Heart right ventricle (tissue), 16 donors: ENCODE data around the gene GRID1. TPM values are rescaled to one million over a fixed set of nuclear protein-coding genes. Genes with fewer than 3 reads are reported as not detected.

Experiments
- ATAC-seq, 8 donors: fragments of 200-7000 bp; cut with Tn5 transposase; one replicate each; pipeline ENCODE4 v1.9.1; 2020; ENCODE audit warnings: mild to moderate bottlenecking in 8 of 8, moderate library complexity in 8 of 8, moderate number of reproducible peaks in 1 of 8
- DNase-seq, 2 donors: peaks; one replicate each; pipeline ENCODE4 v3.0.0-alpha.2; 2020
- H3K27ac ChIP-seq, 10 donors: fragments of 200-600 bp; sonication (generic) in 2 of 10; one replicate each; pipeline versions ENCODE4 v1.5.0 to v1.8.0; 2020 to 2022; ENCODE audit warnings: mild to moderate bottlenecking in 3 of 10
- H3K27me3 ChIP-seq, 7 donors: fragments of 200-600 bp; one replicate each; pipeline ENCODE4 v1.8.0; 2021 to 2022; ENCODE audit warnings: mild to moderate bottlenecking in 2 of 7
- H3K36me3 ChIP-seq, 9 donors: fragments of 200-600 bp; sonication (generic) in 1 of 9; one replicate each; pipeline versions ENCODE4 v1.5.0 to v1.8.0; 2020 to 2022; ENCODE audit warnings: mild to moderate bottlenecking in 2 of 9
- H3K4me1 ChIP-seq, 9 donors: fragments of 200-600 bp; sonication (generic) in 1 of 9; one replicate each; pipeline versions ENCODE4 v1.5.0 to v1.8.0; 2020 to 2022; ENCODE audit warnings: mild to moderate bottlenecking in 4 of 9
- H3K4me3 ChIP-seq, 10 donors: fragments of 200-600 bp; sonication (generic) in 2 of 10; one replicate each; pipeline versions ENCODE4 v1.5.0 to v1.8.0; 2020 to 2022; ENCODE audit warnings: mild to moderate bottlenecking in 7 of 10, moderate library complexity in 2 of 10
- H3K9me3 ChIP-seq, 11 donors: fragments of 200-600 bp in 10 of 11; sonication (generic) in 2 of 11; one replicate each; pipeline versions ENCODE4 v1.5.0 to v1.8.0; 2013 to 2022; ENCODE audit warnings: mild to moderate bottlenecking in 2 of 11, control low read depth in 1 of 11, moderate library complexity in 1 of 11
- WGBS, 2 donors: extraction: QIAGEN DNeasy Blood & Tissue Kit; methylation state at CpG; one replicate each; pipeline ENCODE4 v1.1.7; 2013; ENCODE audit warnings: inconsistent platforms in 1 of 2; 5-methylcytosine and 5-hydroxymethylcytosine counted together
- intact Hi-C, 10 donors: fragments of 100-400 bp; cut with DNase I; formaldehyde crosslinking; loops; one replicate each; pipeline versions ENCODE4 v1.11.1 to v1.14.2; 2022
- polyA plus RNA-seq, 2 donors: library from polyadenylated mRNA; stranded (reverse); fragments of 200-250 nt; gene quantifications; one replicate each; pipeline ENCODE4 v1.2.3, GENCODE V29; 2013
- total RNA-seq, 10 donors: library from RNA; stranded (reverse); fragmentation: NEBNext Ultra II Directional in 3 of 10; extraction: Animal tissue kit (Norgen Biotek cat#: 25700) in 3 of 10; gene quantifications; one replicate each; pipeline versions ENCODE4 v1.2.1 to v1.2.4, GENCODE V29; 2021 to 2023
- TF ChIP-seq, protein P1 (sequence below), 9 donors: fragments of 200-600 bp; sonication (generic) in 2 of 9; IDR thresholded peaks; one replicate each; pipeline versions ENCODE4 v1.5.0 to v1.8.0; 2021 to 2022; ENCODE audit warnings: antibody characterized with exemption in 9 of 9, mild to moderate bottlenecking in 5 of 9, moderate library complexity in 1 of 9
- donor health status: Arrhythmogenic right ventricular cardiomyopathy.
- donor health status: ischemic (EF 13 %, LVEDD 7.1; RV severe dilation, severe dysfunction).
- donor health status: healthy with polysubstance abuse.
- donor health status: DM: no; HTN: yes; CAD: no.
- donor health status: DM: no; HTN: no; CAD: no.
- donor health status: ischemic (EF 25% LVEDD 6.9; RV normal size, moderate dysfunction).
- donor health status: ischemic (EF 25% LVEDD 5.7; RV mildly dilated, moderate dysfunction).
- donor health status: healthy.
- donor health status: DM: yes; HTN: yes; CAD: no.
- donor health status: Ischemic cardiomyopathy.
- donor health status: ischemic (EF 35%, LVEDD 5.7; RV mildly dilated, moderate dysfunction).
- donor health status: nonischemic (EF 11% LVEDD 7.7; RV severe dilation, severe dysfunction).
- donor health status: DM: yes; HTN: yes; CAD: no.
- donor health status: PGD.
- donor health status: ischemic (EF 29% LVEDD 5.4; RV normal size, mild dysfunction).
- donor health status: nonischemic (EF 23%, LVEDD 6.1; RV moderate dilation, normal function).

GRID1 gene
- total and polyA plus RNA-seq, 12 donors = 0.44 to 3.4 (median 1.5) TPM

DNA sequence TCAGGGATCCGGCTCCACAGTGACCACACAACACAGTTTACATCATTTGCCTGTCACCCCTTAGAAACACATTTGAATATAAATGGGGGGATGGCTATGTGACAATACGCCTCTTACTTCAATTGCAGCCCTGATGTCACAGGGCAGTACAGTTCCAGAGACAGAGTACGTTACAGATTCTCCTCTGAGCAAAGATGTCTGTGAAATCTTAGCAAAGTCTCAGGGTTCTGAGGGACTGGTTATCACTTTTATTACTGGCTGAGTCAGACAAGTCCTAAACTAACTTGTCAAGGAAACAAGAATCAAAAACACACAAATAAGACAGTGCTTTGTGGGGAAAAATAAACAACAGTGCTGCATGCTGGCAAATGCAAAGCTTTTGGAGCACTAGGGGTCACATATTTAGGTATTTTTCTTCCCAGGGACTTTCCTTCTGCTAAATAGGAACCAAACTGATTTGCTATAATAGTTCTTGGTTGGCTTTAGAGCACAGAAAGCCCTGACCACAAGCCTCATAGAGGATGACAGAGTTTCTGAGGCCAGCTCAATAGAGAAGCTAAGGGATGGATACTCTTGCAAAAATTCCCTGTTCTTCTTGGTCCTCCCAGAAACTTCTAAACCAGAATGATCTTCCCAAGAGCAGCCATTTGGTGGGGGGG, 501.6 kb downstream of the GRID1 start:
- H3K27ac ChIP-seq = no peak overlapping the region
- H3K27me3 ChIP-seq = no peaks in the 10 kb centered on the region
- H3K4me1 ChIP-seq = no peaks in the 10 kb centered on the region
- no peaks in the 10 kb centered on the region for H3K9me3 ChIP-seq
- ATAC-seq (no peak), DNase-seq (no peak)
- H3K36me3 ChIP-seq = no peaks in the 10 kb centered on the region
- intact Hi-C loops = no loop called here
- no peak overlapping the region for H3K4me3 ChIP-seq
- 77 to 78% methylated on average over 3 of the region's 3 CpGs for WGBS, 2 donors
- TF ChIP-seq, protein P1, sequence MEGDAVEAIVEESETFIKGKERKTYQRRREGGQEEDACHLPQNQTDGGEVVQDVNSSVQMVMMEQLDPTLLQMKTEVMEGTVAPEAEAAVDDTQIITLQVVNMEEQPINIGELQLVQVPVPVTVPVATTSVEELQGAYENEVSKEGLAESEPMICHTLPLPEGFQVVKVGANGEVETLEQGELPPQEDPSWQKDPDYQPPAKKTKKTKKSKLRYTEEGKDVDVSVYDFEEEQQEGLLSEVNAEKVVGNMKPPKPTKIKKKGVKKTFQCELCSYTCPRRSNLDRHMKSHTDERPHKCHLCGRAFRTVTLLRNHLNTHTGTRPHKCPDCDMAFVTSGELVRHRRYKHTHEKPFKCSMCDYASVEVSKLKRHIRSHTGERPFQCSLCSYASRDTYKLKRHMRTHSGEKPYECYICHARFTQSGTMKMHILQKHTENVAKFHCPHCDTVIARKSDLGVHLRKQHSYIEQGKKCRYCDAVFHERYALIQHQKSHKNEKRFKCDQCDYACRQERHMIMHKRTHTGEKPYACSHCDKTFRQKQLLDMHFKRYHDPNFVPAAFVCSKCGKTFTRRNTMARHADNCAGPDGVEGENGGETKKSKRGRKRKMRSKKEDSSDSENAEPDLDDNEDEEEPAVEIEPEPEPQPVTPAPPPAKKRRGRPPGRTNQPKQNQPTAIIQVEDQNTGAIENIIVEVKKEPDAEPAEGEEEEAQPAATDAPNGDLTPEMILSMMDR (IDR thresholded peaks at IDR 0.05) = no peak

DNA sequence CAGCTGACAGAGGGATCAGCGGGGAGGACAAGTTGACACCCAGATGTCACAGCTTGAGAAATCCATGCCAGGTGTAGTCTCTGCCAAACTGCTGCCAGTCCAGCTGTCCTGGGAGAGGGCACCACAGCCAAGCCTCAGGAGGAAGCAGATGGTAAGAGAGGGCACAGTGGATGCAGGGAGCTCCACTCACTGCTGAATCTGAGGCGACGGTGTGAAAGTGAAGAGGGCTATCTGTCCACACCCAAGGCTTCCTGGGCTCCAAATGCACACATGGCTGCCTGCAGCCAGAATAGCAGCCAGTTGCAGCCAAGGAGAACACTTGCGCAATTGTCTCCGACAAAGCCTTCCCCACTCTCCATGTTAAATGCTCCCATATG, 502.4 kb downstream of the GRID1 start:
- DNase-seq = no peak
- Histone ChIP-seq H3K27me3 (no peaks in the 10 kb centered on the region), H3K4me1 (no peaks in the 10 kb centered on the region), H3K27ac (no peak overlapping the region), H3K36me3 (no peaks in the 10 kb centered on the region), H3K4me3 (no peak overlapping the region), H3K9me3 (no peaks in the 10 kb centered on the region)
- TF ChIP-seq, protein P1 (IDR thresholded peaks at IDR 0.05) = no peak
- 54 to 69% methylated on average over 5 of the region's 5 CpGs for WGBS, 2 donors
- intact Hi-C loops = no loop called here
- peak in 4 of 8 donors; percentile 38 to 74 (median 42) for ATAC-seq

DNA sequence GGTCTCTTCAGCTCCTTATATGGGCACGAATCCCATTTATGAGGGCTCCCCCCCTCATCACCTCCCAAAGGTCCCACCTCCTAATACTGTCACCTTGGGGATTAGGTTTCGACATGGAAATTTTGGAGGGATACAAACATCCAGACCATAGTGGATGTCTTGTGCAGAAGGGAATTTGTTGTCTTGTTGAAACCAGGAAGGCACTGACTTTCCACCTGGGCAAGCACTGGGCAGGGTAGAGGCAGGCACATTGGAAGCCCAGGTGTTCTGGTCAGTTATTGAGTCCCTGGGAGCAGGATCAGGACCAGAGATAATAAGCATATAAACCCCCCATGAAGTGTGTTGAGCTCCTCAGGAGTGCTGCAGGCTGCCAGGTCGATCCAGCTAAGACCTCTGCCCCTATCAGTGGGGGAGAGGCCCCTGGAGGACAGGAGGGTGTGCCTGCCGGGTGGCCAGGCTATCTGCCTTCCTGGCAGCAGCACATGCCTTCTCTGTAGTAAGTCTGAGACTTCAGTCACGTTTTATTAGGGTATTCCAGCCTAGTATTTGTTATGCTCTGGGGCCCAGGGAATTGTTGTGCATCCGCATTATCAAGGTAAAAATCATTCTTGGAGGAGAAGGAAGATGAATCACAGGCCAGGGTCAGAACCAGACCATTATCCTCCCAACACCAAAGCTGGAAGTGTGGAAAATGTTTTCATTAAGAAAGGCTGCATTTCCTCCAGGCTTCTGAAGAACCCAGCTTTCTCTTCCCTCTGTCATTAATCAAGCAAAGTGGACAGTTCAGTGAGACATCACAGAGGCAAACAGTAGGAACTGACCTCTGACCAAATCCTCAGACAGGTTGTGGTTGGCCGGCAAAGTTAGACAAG, 503.1 kb downstream of the GRID1 start:
- WGBS, 2 donors = 53 to 63% methylated on average over 7 of the region's 7 CpGs
- Histone ChIP-seq H3K27me3 (no peaks in the 10 kb centered on the region), H3K4me1 (no peaks in the 10 kb centered on the region), H3K27ac (no peak overlapping the region), H3K9me3 (no peaks in the 10 kb centered on the region), H3K4me3 (no peak overlapping the region), H3K36me3 (no peaks in the 10 kb centered on the region)
- ATAC-seq (no peak), DNase-seq (no peak)
- TF ChIP-seq, protein P1 (IDR thresholded peaks at IDR 0.05) = no peak
- intact Hi-C loops = no loop called here

DNA sequence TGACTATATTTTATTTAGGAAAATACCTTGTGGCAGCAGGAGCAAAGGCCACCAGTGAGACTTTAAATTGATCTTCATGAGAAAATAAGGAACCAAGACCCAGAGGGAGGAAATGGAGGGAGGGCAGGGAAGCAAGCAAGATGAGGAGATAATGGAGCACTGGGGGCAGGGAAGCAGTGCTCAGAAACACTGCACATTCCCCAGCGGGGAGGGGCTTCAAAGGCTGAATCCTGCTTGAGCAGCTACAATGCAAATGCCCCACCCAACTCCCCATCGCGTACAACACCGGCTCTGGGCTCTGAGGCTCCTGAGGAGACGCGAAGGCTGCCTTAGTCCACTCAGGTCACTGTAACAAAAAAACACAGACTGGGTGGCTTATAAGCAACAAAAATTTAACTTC, 503.8 kb downstream of the GRID1 start:
- ATAC-seq (no peak), DNase-seq (no peak)
- H3K9me3 ChIP-seq = no peaks in the 10 kb centered on the region
- intact Hi-C loops = no loop called here
- H3K27ac ChIP-seq = no peak overlapping the region
- TF ChIP-seq, protein P1 (IDR thresholded peaks at IDR 0.05) = no peak
- H3K36me3 ChIP-seq = no peaks in the 10 kb centered on the region
- 58 to 69% methylated on average over 6 of the region's 6 CpGs for WGBS, 2 donors
- no peaks in the 10 kb centered on the region for H3K27me3 ChIP-seq
- no peaks in the 10 kb centered on the region for H3K4me1 ChIP-seq
- H3K4me3 ChIP-seq = no peak overlapping the region
